Activated CD8-positive, alpha-beta memory T cell treated with anti-CD3 and anti-CD28 coated beads, Interleukin-2, amount 50 U/mL, for 24 hours (primary cell): ENCODE results near the gene PRXL2B.
"Not testable (repeated sequence)": the region's sequence is repeated elsewhere in the genome, so short reads cannot be mapped to it uniquely, and the experiment has no call there.

ENCODE experiments used
- DNase-seq: peaks from one replicate; pipeline ENCODE4 v3.0.0-alpha.2; 2020; ENCODE audit errors: extremely low read depth

The PRXL2B gene

GRCh38 chr1:2550309-2550861 is 36.2 kb upstream of the PRXL2B start:
- not testable (repeated sequence) for DNase-seq

DNA sequence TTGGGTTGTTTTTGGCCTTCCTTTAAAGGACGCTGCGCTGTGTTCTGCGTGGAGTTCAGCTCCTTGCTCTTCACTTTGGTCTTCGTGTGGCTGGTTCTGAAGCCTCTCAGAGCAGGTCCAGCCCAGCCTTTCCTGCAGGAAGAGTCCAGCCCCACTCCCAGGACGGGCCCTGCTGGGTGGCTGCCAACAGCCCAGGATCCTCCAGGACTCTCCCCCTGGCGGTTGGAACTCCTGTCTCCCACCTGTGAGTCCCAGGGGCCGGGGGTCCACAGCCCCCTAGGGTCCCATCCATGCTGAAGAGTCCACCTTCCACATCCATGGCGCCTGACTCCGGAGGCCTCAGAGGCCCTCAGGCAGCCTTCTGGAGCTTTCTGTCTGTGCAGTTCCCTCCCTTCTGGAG is 35.0 kb upstream of the PRXL2B start:
- DNase-seq = not testable (repeated sequence)

DNA sequence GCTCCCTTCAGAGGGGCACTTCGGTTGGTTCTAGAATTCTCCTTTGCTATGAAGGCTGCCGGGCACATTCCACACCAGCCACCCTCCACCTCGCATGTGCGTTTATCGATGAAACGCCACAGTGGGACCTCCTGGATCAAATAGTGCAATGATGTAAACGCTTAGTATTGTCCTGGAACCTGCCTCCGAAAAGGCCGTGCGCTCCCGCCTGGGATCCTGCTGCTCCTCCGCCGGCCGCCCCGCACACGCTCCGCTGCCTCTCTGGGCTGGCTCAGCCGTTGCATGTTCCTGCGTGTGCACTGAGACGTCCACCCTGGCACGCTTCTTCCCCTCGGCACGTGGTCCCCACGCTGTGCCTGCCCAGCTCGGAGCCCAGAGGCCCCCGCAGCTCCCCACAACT is 34.4 kb upstream of the PRXL2B start:
- DNase-seq = no peak

DNA sequence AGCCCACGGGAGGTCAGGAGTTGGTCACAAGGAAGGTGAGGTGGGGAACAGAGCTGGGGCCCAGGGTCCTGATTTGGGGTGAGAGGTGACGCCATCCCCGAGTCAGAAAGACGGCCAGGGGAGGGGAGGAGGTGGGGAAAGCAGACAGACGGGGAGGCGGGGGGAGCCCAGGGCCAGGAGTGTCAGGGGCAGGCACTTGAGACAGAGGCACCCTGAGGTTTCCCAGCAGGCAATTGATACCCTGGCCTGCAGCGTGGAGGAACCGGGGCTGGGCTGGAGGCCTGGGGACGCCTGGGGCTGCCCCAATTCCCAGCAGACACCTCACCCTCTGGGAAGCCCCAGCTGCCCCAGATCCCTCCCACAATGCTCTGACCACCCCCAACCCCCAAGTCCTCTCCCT is 33.5 kb upstream of the PRXL2B start:
- not testable (repeated sequence) for DNase-seq

GRCh38 chr1:2553871-2554620 is 32.5 kb upstream of the PRXL2B start:
- no peak for DNase-seq

DNA sequence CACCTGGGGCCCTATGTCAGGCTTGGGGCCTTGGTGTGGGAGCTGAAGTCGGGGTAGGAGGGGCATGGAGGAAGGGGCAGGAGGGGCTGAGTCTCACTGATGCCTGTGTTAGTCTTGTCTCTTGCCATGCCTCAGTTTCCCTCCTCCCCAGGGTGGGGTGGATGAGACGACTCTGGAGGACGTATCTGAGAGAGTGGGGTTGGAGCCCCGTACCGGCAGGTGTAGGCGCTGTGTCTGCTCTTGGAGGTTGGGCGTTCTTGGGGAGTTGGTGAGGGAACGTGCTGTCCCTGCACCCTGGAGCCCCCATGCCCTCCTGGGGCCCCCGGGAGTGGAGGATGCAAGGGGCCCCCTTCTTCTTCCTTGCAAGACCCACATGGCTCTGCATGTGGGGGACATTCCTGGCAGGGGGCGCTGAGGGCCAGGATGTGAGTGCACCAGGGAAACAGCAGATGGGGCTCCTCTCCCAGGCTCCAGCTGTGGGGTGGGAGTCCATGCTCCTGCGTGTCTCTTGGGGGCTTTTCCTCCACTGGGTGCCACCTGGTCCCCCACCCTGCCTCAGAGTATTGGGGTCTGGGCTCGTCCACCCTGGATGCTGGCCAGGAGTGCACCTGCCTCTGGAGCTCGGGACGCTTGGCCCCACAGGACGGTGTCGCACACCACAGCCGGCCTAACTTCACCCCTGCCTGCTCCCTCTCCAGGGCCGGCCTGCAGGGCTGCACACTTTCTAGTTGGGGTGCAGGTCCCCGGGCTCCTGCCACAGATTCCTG is 31.8 kb upstream of the PRXL2B start:
- DNase-seq = no peak

- DNase-seq = peak; percentile 54
Observed at GRCh38 chr1:2555634-2556276, 30.8 kb upstream of the PRXL2B start.

- peak; percentile 31 for DNase-seq
Observed at GRCh38 chr1:2556277-2556677, 30.3 kb upstream of the PRXL2B start, which contains the start of gene TNFRSF14. TNFRSF14 (plus strand) TSS chr1:2556371; CDS start chr1:2556665, 294 bp downstream.

- DNase-seq = no peak
Observed at GRCh38 chr1:2556678-2557481, 29.7 kb upstream of the PRXL2B start.

- no peak for DNase-seq
Observed at GRCh38 chr1:2557482-2558400, 28.8 kb upstream of the PRXL2B start.

DNA sequence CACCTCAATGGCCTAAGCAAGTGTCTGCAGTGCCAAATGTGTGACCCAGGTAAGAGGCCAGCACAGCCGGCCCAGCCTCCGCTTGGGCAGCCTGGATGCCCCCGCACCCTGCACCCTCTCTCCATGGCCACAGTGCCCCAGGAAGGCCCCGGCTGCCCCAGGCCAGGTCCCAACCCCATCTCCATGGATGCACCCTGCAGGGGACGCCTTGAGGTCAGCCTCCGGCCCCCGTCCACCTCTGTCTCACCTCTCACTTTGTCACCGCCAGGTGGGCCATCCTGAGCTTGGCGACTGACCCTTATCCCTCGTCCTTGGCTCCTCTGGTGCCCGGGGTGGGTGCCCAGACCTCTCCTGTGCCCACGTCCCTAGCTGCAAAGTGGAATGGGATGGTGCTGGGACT is 28.2 kb upstream of the PRXL2B start:
- no peak for DNase-seq

DNA sequence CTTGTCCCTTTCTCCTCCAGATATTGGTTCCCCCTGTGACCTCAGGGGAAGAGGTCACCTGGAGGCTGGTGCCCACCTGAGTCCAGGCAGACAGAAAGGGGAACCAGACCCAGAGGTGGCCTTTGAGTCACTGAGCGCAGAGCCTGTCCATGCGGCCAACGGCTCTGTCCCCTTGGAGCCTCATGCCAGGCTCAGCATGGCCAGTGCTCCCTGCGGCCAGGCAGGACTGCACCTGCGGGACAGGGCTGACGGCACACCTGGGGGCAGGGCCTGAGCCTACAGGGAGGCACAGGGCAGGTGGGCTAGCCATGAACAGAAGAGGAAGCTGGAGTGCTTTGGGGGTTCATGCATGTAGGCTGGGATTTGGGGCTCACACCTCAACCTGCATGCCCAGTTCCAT is 27.7 kb upstream of the PRXL2B start:
- no peak for DNase-seq

DNA sequence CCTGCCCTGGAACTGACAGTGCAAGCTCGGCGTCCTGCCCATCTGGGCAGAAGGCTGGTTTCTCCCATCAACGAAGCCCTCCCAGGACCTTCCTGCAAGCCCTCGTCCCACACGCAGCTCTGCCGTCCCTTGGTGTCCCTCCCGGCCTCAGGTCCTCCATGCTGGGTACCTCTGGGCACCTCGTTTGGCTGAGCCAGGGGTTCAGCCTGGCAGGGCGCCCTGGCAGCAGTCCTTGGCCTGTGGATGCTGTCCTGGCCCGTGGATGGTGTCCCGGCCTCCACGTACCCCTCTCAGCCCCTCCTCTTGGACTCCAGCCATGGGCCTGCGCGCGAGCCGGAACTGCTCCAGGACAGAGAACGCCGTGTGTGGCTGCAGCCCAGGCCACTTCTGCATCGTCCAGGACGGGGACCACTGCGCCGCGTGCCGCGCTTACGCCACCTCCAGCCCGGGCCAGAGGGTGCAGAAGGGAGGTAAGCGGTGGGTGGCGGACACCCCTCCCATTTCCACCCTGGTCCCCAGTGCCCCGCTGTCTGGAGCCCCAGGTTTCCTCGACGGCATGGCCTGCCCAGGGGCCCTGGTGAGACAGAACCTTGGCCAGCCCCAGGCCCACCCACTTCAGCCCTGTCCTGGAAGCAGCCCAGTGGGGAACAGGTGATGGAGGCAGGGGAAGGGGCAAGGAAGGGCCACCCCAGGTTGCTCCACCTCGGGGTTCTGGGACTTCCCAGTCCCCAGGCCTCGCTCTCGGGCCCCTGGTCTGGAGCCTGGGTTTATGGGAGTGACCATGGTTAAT is 26.9 kb upstream of the PRXL2B start:
- no peak for DNase-seq

DNA sequence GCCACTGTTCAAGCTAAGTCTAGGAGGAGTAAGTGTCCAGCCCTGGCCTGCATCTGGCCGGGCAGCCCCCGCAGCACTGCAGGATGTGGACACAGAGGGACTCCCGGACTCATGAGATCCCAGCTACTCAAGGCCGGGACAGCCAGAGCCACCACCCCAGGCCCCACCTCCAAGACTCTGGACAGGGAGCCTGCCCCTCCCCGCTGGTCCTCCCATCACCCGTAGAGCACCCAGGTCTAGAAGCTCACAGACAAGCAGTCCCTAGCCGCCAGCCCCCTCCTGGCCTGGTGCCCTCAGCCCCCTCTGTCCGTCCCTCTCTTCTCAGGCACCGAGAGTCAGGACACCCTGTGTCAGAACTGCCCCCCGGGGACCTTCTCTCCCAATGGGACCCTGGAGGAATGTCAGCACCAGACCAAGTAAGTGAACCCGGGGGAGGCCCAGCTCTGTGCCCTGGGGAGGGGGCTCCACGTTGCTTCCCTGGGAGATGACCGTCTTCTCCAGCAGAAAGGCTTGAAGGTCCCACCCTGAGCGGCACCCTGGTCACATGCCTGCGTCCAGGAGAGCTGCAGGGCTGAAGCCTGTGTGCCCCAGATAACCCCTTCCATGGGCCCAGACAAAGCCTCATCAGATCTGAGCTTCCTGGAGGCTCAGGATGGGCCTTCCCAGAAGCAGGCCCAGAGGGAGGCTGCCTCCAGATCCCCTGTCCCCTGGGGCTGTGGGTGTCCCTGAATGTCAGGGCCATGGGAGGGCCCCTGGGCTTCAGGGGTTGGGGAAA is 26.1 kb upstream of the PRXL2B start:
- DNase-seq = no peak

DNA sequence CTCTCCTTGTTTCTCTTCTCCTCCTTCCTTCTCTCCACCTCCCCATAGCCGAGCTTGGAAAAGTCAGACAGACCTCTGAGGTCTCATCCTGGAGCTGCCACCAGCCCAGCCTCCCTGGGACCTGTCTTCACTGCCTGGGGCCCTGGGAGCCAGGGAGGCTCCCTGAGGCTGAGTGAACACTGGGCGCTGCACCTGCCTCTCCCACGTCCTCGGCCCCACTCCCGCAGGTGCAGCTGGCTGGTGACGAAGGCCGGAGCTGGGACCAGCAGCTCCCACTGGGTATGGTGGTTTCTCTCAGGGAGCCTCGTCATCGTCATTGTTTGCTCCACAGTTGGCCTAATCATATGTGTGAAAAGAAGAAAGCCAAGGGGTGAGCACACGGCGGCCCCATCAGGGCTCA is 25.1 kb upstream of the PRXL2B start:
- DNase-seq = no peak

DNA sequence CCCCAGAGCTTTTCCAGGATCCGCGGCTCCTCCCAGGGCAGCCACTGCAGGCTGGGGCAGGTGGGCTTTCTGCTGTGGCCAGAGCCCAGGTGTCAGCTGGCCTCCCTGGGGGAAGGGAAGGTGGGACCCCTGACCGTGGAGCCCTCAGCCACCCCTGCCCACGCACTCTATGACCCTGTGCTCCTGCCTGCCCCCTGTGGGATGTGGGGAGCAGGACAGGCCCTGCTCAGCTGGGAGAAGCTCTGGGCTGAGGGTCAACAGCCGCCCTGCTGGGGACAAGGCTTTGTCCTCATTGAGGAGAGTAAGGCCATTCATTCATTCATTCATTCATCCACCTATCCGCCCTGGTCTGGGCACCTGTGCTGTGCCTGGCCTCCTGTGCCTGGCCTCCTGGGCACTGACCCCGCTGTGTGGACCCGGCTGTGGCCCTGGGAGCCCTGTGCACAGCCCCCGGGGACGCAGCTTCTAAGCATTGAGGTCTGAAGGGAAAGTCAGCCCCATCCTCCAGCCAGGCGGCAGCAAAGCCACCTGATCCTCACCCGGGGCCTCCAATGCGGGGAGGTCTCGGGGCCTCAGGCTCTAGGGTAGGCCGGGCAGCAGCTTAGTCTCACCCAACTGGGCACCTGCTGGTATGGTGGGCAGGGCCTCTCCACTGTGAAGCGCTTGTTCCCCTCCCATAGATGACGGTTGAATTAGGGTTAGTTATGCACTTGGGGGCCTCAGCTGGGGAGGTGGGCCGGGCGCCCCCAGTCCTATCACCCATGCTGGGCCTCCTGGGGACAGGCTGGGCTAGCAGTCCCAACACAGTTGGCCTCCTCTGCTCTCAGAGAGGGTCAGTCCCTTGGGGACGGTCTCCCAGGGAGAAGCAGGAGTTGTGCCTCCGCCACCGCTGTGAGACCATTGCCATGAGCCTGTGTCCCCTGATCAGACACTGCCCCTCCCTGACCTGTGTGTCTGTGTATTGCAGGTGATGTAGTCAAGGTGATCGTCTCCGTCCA is 24.4 kb upstream of the PRXL2B start:
- DNase-seq = no peak

GRCh38 chr1:2563205-2563604 is 23.4 kb upstream of the PRXL2B start:
- DNase-seq = no peak
